D721Med (cell line): ENCODE results near the gene PRG2.

ENCODE experiments used
- DNase-seq: peaks from one replicate; pipeline ENCODE4 v3.0.0; 2011; ENCODE audit warnings: low spot score; ENCODE audit not compliant: insufficient read length
- FAIRE-seq: peaks from 2 replicates; lab custom pipeline; 2011; peaks lifted over from hg19 to GRCh38; lab: Jason Lieb, UNC
- CTCF ChIP-seq: IDR thresholded peaks from 2 replicates; pipeline ENCODE4 v1.5.1; 2012; ENCODE audit warnings: mild to moderate bottlenecking, control low read depth; ENCODE audit not compliant: insufficient read depth; ENCODE audit errors: missing control alignments

PRG2 gene

DNA sequence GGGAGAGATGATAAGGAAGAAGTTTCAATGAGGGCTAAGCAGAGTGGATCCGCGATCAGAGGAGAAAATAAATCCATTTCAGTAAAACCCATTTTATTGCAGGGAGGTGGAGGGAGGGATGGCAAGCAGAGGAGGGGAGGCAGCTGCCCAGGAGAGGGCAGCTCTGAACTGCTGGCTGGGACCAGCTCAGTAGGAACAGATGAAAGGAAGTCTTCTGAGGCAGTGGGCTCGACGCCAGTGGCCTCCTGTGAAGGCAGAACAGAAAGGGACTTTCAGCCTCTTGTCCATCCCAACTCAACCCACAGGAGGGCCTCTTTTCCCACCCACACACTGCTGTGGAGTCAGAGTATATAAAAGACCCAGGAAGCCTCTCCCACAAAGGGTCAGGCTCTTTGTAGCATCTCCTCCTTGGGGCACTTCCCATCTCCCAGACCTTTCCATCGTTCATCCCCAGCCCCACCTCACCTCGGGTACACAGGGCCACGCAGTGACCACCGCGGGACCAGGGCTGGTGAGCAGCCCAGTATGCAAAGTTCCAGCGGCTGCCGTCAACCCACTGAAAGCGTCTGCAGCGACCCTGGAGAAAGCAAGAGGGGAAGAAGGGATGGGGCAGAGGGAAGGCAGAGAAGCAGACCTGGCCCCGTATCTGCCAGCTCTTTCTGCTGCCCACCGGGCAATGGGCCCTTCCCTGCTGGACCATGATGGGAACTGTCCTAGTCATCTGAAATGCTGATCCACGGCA lies 3.0 kb downstream of the PRG2 start:
- DNase-seq (no peak), FAIRE-seq (no peak)
- no peak for TF ChIP-seq CTCF

GRCh38 chr11:57386178-57386940 lies 4.1 kb downstream of the PRG2 start:
- no peak for DNase-seq
- TF ChIP-seq CTCF, result no peak
- no peak for FAIRE-seq

- DNase-seq (no peak), FAIRE-seq (no peak)
- no peak for TF ChIP-seq CTCF
Measured at GRCh38 chr11:57380975-57381374, 9.5 kb downstream of the PRG2 start, which contains the start of gene PRG3. TSS of gene PRG3 (minus strand) at chr11:57381150. CDS start at chr11:57380708, 442 bp downstream.

- no peak for FAIRE-seq
- no peak for TF ChIP-seq CTCF
- no peak for DNase-seq
Measured at GRCh38 chr11:57379732-57380131, 10.7 kb downstream of the PRG2 start.

GRCh38 chr11:57378186-57378585 lies 12.3 kb downstream of the PRG2 start:
- no peak for FAIRE-seq
- DNase-seq, result no peak
- no peak for TF ChIP-seq CTCF

DNA sequence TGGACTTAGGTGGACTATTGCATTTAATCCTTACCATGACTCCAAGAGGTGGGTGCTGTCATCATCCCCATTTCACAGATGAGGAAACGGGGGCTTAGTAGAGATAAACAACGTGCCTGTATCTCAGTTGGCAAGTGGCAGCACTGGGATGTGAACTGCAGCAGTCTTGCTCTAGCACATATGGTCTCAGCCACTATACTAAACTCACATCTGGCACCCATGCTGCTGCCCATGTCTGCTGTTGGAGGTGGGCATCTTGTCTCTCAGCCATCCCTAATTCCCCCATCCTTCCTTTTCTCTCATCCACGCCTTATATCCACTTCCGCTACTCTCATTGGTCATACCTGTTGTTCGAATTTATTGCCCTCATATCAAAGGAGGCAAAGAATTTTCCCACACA lies 13.3 kb downstream of the PRG2 start:
- DNase-seq (no peak), FAIRE-seq (no peak)
- no peak for TF ChIP-seq CTCF
